GM18870 (cell line): ENCODE results near the gene CD2AP.
"Not testable (repeated sequence)": the region's sequence is repeated elsewhere in the genome, so short reads cannot be mapped to it uniquely, and the experiment has no call there.

ENCODE experiments used
- ATAC-seq: cut with Tn5 transposase; IDR thresholded peaks from one replicate; pipeline ENCODE4 v1.9.1; 2021; ENCODE audit warnings: moderate library complexity; ENCODE audit not compliant: unreplicated experiment

CD2AP gene

DNA sequence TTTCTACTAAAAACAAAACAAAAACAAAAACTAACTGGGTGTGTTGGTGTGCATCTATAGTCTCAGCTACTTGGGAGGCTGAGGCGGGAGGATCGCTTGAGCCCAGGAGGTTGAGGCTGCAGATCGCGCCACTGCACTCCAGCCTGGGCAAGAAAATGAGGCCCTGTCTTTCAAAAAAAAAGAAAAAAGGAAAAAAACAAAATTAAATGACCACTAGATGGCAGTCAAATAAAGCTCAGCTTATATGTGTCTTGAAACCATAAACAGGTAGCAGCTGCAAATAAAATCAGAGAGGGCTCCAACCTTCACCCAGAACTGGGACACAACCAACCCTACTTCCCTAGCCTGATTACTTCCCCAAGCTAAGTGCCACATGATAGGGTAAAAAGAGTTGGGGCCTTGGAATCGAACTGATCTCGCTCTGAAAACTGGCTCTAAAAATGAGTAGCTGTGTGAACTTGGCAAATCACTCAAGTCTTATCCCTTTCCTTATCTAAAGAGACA is 153.7 kb downstream of the CD2AP start:
- ATAC-seq = peak; percentile 54

DNA sequence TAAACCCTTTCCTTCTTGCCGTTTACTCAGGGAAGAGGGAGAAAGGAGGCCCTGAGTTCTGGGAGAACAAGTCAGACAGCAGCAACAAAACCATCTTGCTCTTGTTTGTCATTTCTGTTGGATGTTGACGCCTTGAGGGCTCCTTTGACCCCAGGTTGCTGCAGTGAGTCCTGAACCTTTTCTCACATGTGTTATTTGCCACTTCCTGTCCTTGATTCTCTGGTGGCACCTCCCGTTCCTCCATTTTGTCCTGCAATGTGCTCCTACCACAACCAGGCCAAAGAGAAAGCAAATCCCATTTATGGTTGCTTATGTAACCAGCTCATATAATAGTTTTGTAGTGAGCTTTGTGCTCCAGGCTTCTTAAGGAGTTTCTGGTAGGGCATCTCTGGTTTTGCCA is 154.2 kb downstream of the CD2AP start:
- ATAC-seq = no peak

DNA sequence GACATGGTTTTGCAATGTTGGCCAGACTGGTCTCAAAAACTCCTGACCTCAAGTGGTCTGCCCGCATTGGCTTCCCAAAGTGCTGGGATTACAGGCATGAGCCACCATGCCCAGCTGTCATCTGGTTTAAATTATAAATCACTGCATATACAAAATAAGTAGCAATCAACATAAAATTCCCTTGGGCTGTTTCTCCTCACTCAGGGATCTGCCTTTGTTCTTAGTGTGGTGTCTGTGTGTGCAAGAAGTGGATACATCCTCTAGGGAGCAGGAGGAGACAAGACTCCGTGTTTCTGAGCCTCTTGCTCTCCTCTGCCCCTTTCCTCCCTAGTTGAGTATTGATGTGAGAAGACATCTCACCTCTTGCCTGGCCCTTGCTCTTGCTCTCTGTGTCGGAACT is 155.6 kb downstream of the CD2AP start:
- no peak for ATAC-seq

DNA sequence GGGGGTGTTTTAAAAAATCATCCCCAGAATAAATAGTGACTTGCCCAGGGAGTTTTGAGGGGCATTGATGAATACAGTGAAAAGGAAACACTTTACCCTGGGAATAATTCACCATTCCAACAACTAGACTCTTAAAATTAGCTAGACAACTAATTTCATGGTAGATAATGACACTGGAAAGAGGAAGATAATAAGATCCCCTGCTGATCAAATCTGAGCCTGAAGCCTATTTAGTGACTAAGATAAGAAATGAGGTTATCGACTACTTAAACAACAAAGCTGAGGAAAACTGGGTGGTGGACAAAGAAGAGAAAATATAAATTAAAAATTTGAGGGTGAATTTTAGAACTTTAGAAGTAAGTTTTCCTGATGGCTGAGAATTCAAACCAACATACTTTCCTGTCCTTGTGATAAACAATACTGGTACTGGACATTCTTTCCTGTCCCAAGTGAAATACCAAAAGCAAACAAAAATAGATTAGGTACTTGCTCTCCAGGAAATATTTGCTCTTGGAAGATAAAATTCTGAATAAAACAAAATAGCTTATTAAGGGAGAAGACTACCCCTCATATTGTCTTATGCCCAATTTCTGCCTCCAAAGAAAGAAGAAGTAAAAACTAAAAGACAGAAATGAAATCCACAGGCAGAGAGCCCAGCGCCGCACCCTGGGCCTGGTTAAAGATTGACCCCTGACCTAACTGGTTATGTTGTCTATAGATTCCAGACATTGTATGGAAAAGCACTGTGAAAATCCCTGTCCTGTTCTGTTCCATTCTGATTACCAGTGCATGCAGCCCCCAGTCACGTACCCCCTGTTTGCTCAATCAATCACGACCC is 156.8 kb downstream of the CD2AP start:
- no peak for ATAC-seq

DNA sequence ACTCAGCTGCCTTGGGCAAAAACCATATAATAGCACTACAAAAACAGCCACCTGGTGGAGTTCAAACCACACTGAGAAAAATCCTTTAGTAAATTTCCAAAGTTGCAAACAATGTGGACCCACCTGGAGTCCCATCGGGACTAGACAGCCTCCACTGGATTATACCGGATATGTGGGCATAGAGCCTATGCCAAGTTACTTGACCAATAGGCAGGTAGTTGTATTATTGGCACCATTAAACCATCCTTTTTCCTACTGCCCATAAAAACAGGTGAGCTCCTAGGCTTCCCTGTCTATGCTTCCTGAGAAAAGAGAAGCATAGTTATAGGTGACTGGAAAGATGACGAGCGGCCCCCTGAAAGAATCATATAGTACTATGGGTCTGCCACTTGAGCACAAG is 169.1 kb downstream of the CD2AP start:
- no peak for ATAC-seq

DNA sequence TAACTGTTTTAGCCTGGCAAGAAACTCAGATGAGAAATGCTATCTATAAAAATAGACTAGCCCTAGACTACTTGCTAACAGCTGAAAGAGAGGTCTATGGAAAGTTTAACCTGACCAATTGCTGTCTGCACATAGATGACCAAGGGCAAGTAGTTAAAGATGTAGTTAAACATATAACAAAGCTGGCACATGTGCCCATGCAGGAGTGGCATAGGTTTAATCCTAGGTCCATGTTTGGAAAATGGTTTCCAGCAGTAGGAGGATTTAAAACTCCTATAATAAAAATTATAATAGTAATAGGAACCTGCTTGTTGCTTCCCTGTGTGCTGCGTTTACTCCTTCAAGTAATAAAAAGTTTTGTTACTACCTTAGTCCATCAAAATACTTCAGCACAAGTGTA is 169.6 kb downstream of the CD2AP start:
- no peak for ATAC-seq

DNA sequence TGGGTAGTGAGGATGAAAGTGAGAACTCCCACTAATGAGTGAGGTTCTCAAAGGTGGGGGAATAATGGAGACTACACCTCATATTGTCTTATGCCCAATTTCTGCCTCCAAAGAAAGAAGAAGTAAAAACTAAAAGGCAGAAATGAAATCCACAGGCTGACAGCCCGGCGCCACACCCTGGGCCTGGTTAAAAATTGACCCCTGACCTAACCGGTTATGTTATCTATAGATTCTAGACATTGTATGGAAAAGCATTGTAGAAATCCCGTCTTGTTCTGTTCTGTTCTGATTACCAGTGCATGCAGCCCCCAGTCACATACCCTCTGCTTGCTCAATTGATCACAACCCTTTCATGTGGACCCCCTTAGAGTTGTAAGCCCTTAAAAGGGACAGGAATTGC is 170.0 kb downstream of the CD2AP start:
- ATAC-seq = not testable (repeated sequence)

DNA sequence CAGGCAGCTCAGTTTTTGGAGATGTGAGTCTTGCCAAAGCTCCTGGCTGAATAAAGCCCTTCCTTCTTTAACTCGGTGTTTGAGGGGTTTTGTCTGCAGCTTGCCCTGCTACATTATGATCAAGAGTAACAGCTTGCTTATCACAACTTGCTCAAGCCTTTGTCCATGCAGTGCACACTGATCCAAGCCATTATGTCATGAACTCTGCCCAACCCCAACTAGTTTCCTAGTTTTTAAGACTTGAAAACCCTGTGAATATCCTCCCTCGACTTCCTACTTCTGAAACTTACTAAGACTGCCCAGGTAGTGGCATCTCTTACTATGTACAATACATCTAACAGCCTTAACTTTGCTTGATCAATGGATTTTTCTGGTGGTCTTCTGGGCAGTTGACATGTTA is 170.4 kb downstream of the CD2AP start:
- ATAC-seq = no peak

DNA sequence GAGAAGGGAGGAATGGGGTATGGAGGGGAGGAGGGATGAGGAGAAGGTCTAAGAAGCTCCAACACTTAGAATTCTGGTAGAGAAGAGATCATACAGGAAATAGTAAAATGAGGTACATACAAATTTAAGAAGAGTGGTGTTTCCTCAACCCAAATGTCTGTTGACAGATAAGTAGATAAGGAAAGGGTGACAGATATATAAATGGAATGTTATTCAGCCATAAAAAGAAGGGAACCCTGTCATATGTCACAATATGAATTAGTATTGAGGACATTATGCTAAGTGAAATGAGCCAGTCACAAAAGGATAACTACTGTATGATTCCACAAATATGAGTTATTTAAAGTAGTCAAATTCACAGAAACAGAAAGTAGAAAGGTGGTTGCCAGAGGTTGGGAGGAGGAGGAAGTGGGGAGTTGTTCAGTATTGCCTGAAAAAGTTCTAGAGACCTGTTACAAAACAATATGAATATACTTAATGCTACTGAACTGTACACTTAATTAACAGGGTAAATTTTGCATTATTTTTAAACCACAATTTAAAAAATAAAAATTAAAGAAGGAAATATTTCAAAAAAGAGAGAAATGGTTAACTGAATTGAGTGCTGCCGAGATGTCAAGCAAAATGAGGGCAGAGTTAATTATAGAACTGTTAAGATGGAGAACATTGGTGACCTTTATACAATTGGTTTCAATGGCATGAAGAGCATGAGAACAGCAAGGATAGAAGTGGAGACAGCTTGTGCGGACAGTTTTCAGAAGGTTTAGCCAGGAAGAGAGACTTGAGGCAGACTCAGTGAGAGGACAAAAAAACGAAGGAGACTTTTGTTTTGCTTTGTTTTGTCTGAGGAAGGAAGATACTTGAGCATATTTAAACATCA is 173.2 kb downstream of the CD2AP start:
- peak; percentile 69 for ATAC-seq

DNA sequence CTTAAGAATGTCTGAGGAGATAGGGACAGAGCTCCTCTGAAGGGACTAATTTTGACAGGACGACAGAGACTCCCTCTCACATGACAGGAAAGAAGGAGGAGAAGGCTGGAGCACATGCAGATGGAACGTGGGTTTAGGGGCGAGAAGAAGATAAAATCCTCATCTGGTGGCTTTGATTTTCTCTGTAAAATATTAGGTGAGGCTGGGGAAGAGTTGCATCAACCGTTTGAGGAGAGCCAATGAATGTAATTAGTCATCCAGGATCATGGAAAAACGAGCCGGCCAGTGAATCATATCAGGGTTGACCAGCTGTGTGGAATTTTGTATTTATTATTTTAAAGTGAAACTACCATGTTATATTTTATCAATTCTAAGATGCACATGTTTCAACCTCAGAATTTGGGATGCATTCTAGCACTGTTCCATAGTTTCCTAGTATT is 173.9 kb downstream of the CD2AP start:
- no peak for ATAC-seq

DNA sequence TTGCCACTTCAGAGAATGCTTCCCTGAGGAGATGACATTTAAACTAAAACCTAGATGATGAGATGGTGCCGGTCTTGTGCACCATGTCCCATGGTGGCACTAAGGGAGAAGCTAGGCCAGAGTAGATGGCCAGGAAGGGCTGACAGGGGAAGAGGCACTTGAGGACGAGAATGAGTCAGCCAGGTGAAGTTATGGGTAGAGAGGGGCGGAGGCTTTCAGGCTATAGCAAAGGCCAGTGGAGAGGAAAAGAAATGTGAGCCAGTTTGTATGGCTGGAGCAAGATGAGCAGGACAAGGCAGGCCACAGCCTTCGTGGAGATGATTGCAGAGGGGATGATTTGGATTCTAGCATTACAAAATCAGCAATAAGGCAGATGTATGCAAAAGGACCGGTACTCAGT is 176.1 kb downstream of the CD2AP start:
- ATAC-seq = no peak

DNA sequence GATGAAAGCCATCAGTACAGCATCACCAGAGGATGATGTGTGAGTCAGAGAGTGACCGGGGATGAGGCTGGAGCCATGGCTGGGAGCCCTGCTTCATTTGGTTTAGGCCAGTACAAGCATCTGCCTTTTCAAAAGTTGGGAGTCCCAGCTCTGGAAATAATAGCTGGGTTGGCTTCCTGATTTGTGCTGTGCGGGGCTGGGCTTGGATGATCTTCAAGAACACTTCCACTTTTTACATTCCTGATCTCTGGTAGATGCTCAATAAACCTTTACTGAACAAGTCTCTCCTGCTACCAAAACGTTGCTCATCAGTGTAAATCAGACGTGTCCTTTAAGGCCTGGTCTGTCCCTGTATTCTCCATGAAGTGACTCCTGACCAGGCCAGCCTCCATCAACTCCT is 176.7 kb downstream of the CD2AP start:
- no peak for ATAC-seq

DNA sequence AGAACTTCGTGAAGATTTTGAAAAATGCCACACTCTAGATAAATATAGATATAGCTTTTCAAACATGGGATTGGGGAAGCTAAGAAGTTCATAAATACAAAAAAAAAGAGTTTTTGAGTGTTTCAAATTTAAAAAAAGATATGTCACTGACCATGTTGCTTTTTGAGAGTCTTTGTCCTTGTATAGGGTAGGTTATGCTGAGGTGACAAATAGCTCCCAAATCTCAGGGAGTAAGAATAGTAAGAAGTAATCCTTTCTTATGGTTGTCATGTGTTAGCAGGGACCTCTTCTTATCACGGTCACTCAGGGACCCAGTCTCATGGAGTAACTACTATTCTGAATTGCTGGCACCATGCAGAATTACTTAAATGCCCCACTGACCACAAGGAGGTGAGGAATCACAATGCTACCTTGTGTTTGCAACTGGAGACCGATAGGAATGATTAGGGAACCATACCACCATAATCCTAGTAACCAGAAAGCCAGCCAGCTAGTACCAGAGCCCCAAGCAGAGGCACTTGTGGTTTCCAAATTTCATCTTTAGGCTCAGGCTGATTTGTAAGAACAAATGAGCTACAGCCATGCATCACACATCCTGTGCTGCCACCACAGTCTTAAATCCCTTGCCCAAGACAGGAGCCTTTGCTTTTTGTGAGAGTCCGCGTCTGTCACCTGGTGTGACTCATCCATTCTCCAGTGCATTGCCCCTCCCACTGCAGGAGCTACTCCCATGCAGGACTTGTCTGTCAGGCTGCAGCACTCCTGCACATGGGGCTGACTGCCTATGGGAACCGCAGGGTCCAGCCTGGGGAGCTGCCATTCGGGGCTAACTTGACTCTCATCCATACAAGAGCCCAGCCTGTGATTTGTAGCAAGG is 178.4 kb downstream of the CD2AP start:
- ATAC-seq = no peak

DNA sequence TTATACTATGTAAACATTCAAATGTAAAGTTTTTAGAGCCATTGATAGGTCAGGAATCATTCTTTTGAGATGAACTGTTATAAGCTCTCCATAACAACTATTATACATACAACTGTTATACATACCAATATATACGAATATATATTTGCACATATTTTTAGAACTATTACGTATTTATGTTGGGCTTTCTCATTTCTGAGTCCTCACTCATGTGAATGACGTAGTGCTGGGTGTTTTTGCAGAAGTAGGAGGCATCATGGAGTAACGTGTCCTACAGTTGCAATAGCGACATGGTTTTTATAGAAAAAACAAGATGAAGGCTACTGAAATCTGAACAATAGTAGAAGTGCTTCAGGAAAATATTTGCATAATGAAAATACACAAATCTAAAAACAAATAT is 184.4 kb downstream of the CD2AP start:
- no peak for ATAC-seq

DNA sequence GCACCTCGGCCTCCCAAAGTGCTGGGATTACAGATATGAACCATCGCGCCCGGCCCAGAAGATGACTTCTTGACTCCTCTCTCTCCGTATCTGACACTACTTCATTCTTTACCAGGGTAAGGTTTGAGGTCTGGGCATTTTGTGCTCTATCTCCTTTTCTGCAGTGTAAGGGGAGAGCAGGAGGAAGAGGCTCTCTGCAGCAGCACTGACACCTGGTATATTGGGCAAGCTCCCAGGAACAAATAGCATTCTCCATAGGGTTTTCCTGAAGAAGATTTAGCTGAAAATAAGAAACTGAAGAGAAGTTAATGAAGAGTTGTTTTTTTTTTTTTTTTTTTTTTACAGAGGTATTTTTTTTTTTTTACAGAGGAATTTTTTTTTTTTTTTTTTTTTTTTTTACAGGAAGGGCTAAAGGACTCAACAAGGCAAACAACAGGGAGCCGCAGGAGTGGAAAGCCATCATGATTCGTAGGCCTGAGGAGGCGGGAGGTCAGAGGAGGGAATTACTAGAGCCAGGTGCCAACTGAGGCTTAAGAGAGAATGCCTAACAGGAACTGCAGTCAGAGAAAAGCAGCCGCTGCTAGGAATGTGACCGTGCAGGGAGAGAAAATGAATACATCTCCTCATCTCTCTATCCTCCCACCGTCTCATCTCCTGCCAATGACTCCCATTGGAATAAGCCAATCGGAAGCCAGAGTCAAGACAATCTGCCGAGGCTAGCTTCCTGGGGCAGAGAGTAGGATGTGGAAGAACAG is 186.1 kb downstream of the CD2AP start:
- ATAC-seq = no peak

DNA sequence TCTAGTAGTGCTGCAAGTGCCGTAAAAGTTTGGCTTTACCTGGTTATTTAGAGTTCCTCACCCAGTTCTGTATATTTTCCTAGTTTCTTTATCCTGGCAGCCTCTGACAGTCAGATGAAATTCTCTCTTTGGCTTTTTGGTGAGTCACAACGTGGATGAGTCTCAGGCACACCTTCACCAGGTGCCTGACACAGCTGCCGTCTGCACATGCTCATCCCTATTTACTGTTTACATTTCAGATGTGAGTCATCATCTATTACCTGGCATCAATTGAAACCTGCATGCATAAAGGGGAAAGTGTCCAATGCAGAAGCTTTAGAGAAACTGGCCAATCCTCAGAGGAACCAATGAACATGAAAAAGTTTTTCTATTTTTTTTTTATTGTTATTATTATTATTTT is 187.5 kb downstream of the CD2AP start:
- ATAC-seq = no peak

DNA sequence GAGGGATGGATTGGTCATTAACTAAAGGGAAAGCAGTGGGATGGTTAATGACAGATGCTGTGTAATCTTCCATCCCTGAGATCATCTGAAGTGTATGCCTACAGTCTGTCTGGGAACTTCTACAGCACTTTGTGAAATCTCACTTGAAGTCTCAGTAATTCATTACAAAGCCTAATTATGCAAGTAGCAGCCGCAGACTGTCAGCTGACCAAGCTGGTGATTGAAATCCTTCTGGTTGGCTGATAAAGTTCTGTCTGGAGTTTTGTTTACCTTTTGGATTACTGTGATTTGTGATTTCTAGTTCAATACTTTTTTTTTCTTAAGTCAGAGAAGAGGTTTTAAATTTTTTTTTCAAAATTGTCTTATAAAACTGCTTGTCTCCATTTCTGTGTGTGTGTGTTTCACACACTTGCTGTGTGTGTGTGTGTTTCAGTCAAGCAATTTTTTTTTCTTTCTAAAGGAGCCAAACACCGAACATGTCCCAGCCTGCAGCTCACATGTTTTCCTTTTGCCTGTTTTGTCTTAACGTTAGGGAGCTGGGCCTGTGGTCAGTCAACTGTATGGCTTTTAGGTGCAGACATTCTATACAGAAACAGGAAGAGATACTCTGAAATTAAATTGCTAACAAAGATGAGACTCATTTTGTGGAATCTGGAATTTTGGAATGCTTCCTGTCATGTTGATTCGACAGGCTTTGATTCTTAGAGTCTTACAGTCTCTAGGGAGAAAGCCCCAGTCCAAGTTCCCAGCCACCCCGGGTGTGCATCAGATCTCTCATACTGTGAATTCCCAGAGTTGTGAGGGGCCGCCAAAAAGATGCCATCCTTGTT is 192.3 kb downstream of the CD2AP start:
- ATAC-seq = no peak

DNA sequence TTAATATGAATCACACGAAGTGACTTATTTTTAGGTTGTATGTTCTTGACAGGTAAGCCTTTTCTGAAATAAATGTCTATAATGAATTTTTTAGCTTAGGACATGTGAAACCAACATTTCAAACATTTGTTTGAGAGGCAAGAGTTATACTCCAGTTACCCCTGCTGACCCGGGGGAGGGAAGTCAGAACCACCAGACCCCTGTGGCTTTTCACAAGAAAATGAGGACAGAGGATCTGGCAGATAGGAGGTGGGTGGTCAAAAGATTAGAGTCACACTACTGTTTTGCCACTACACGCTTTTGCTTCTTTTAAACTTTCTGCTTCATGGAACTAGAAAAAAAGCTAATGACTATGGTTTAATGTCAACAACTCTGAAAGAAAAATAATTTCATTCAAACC is 193.3 kb downstream of the CD2AP start:
- no peak for ATAC-seq

DNA sequence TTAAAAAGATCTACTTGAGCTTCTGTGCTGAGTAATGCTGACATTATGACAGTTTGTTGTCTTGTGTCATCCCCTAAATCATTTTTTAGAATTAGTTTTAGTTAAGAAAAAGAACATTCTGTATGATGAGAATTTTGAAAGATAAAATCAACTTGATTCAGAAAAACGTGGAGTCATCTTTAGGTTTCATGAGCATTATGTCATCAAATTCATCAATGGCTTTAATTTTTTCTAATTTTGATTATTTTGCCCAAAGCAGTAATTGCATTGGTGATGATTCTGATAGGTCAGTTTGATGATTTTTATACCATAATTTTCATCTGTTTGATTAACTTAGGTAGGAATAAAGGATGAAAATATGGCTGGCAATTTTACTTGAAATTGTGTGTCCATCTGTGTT is 194.2 kb downstream of the CD2AP start:
- no peak for ATAC-seq
